ENCODE measurements around the gene PCIF1.
A peak's percentile ranks its signal among the peaks of the same experiment; 100 is the strongest.

Gene PCIF1

DNA sequence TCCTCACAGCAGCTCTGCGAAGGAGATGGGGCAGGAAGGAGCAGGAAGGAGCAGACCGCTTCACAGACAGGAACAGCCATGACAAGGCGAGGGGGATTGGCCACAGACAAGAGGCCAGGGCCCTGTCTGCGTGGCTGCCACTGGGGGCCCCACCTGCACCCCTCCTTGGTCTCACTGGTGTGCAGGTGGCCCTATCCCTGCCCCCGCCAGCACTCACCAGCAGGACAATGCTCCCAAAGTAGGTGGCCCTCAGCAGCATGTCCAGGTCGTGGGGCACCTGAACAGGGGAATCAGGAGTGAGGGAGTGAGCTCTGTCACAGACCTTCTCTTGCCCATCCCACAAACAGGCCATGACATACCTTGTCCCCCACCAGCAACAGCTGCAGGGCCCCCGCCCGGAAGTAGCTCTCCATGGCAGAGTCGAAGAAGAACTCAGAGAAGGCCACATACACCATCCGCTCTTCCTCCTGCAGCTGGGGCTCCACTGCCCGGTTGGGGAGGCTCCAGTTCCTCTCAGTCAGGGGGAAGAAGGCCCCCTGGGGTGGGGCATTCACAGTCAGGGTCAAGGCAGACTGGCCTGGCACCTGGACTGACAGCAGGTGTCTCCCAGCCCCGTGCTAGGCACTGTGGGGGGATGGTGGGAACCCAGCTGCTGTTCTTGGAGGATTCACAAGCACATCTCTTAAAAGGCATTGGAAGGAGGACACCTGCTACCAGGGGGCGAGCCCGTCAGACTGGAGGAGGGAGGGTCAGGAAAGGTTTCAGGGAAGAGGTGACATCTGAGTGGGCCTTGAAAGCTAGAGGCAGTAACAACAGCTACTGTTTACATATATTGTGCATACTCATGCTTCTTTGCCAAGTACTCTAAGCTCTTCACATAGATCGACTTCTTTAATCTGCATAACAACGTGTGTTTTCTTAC, 29.6 kb upstream of the PCIF1 start:
- no peak for DNase-seq

DNA sequence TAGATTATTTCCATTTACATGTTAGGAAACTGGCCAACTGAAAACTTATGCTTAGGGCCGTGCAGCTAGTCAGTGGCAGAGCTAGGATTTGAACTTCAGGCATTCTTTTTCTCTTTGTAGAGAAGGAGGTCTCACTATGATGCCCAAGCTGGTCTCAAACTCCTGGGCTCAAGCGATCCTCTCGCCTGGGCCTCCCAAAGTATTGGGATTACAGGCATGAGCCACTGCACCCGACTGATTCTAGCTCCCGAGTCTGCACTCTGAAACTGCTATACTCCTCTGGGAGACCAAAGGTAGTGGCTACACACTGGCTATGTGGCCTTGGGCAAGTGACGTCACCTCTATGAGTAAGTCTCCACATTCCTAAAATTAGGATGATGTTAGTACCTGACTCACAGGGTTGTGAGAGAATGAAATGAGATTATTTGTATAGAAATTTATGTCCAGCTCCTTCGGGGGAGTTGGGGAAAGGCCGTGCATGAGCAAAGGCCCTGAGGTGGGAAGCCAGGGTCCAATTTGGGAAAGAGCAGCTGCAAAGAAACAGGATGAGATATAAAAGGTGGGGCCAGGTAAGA, 28.9 kb upstream of the PCIF1 start:
- no peak for DNase-seq

DNA sequence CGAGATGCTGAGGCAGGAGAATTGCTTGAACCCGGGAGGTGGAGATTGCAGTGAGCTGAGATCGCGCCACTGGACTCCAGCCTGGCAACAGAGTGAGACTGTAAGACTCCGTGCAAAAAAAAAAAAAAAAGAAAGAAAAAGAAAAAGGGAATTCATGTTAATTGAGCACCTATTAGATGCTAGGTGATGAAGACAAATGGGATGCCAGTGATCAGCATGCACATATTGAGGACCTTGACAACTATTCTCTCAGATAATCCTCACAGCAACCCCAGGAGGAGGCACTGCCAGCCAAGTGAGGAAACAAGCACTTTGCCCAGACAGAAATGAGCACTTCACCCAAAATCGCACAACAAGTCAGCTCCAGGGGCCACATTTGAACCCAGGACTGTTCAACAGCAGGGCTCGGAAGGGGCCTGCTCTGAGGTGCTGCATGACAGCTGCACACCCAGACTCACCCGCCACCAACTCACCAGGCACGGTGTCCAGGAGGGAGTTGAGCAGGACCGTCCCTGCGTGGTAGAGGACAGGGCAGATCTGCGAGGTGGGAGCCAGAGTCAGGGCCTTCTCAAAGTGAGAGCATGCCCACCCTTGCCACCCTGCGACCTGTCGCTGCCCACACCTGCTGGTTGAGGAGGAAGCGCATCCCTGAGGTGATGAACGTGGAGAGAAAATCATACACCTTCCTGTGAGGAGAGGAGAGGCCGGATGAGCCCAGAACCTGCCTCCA, 27.1 kb upstream of the PCIF1 start:
- DNase-seq = no peak

DNA sequence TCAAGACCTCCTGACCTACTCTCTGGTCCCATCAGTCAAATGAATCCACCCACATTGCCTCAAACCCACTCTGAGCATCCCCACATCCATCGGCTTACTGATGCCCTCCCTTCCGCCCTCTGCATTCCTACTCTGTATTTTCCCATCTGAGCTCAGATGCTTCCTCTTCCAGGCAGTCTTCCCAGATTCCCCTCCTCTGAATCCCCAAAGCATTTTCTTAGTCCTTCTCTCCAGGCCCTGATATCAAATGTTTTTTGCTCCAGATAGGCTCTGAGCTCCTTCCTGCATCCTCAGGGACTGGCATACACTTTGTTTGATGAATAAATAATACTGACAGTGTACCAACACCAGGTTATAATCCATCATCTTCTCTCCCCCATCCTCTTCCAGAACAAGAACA, 26.4 kb upstream of the PCIF1 start:
- no peak for DNase-seq

DNA sequence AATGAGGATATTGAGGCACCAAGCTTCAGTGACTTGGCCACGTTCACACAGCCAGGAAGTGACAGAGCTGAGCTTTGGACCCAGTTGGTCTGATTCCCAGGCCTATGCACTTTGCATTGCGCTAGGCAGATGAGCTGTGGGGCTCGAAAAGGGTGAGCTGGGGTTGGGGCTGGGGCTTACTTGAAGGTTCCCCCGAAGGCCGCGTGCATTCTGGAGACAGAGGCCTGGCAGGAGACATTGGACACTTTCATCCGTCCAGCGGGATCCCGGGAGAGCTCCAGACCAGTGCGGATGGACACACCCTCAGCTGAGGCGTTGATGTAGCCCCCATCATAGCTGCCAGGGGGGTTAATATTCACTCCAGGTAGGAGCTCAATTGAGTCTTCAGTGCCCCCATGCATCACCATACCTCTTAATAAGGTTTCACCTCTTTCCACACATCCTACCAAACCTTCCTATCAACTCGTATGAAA, 25.1 kb upstream of the PCIF1 start:
- DNase-seq = no peak

DNA sequence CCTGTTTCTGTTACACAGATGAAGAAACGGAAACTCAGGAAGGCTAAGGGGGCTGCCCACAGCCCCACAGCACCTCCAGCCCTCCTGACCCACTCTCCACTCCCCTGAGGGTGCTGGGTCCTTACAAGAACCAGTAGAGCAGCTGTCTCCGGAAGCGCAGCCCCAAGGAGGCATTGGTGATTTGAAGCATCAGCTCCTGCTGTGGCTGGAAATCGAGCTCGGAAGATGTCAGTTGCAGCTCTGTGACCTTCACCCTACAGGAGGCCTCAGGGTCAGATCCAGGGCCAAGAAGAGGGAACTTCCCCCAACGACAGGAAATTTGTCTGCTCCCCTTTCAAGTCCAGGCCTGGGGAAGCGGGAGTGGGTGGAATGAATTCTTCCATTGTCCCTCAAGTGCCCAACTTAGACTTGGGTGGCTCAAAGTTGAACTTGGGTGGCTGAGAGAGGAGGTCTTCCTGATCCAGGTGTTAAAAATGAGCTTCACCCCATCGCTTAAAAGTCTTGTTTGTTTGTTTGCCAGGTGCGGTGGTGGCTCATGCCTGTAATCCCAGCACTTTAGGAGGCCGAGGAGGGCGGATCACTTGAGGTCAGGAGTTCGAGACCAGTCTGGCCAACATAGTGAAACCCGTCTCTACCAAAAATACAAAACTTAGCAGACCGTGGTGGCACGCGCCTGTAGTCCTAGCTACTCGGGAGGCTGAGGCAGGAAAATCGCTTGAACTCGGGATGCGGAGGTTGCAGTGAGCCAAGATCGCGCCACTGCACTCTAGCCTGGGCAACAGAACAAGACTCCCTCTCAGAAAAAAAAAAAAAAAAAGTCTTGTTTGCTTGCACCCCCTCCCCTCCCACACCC, 24.4 kb upstream of the PCIF1 start:
- DNase-seq = no peak

DNA sequence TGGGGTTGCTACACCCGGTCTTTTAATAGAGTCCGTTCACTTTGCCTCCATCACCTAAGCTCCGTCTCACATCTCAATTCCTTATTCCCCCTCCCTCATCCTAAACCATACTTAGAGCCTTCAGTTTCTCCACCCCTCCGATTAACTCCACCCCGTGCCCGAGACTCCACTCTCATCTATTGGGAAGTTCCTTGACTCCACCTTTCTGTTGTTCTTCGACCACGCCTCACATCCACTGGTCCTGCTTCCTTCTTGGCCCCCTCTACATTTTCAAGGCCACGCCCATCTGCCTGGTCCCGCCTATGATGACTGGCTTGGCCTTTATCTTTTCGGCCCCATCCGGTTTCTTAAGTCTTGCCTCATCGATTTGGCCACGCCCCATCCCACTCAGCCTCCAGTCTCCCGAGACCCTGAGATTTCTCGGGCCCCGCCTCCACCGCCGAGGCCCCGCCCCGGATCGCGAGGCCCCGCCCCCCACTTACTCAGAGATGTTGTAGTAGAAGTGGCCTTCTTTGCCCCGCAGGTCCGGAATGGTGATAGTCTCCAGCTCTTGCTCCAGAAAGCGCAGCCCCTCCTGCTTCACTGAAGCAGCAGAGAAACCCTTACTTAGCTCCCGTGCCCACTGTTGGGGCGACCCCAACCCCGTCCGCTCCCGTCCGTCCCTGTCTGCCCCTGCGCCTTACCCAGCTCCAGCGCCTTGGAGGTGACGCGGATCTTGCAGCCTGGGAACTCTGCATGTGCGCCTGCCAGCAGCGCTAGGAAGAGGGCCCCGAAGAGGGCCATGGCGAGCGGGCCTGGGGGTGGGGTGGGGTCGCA, 23.6 kb upstream of the PCIF1 start:
- peak; percentile 89 for DNase-seq

DNA sequence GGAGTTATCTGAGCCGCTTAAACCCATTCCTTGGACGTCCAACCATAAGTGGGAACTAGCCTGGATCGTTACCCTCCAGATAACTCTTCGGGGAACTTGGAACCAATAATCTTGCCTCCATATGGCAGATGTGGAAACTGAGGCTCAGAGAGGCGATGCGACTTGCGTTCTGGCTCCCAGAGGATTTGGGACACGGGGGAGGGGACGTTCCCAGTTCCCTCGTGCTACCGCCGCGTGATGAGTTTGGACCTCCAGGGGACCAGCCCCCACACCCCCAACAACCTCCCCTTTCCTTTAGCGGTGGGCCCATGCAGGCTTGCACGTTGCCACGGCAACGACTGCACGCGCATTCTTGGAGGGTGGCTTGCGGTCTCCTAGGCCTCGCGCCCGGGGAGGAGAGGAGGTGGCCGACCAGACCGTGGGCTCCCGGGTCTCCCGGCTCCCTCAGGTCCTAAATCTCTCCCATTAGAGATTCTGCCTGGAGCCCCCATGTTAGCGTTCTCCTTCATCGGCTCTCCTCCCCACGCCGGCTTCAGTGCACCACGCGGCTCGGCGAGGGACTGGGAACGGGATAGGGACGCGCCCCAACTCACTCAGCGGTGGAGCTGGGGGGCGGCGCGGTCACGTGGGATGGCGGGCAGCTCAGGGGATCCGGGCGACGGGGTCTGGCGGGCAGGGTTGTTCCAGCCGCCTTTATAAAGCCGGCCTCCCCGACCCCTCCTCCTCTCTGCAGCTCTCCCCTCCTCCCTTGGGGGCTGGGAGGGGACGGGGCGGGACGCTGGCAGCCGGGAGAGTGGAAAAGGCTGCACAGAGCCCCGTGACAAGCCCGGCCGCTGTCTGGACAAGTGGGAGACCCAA, 22.8 kb upstream of the PCIF1 start, which contains the start of gene PLTP:
TSS of gene PLTP (minus strand) at position 670 of the 858 bp plus-strand sequence. CDS start 703 bp downstream, outside the sequence.
- peak; percentile 40 for DNase-seq

DNA sequence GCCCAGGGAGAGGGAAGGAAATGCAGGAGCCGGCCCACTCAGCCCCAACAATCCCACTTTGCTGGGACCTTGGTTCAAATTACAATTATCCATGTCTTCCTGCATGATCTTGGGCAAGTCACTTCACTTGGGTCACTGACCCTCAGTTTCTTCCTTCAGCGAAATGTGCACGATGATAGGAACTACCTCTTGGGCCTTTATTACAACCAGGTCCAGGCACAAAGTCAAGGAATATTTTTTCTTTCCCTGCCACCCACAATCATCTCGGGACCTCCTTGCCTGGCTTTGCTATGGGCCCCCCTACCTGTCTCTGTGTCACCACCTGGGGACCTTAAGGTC, 22.2 kb upstream of the PCIF1 start:
- no peak for DNase-seq

DNA sequence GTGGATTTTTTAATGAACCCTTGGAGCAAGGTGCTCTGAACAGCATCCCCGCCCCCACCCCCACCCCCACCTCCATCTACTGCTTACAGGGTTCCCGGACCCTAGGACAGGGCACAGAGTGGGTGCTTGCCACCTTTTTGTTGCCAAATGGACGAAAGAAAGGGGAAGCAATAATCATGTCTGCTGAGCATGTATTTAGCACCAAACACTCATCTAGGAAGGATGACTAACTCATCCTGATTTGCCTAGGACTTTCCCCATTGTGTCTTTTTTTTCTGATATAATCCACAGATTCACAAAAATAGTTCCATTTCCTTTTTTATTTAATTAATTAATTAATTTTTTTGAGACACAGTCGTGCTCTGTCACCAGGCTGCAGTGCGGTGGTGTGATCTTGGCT, 21.4 kb upstream of the PCIF1 start:
- no peak for DNase-seq

DNA sequence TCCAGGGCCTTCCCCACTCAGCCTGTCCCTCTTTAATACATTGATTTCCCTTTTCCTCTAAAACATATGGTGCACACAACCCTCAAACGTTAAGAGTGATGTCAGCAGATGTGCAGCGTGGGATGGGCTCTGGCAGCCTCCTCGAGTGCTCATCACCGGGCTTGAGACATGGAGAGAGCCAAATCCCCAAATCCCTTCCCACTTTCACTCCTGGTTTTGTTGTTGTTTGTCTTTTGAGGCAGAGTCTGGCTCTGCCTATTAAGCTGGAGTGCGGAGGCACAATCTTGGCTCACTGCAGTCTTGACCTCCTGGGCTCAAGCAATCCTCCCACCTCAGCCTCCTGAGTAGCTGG, 16.7 kb upstream of the PCIF1 start:
- DNase-seq = no peak

DNA sequence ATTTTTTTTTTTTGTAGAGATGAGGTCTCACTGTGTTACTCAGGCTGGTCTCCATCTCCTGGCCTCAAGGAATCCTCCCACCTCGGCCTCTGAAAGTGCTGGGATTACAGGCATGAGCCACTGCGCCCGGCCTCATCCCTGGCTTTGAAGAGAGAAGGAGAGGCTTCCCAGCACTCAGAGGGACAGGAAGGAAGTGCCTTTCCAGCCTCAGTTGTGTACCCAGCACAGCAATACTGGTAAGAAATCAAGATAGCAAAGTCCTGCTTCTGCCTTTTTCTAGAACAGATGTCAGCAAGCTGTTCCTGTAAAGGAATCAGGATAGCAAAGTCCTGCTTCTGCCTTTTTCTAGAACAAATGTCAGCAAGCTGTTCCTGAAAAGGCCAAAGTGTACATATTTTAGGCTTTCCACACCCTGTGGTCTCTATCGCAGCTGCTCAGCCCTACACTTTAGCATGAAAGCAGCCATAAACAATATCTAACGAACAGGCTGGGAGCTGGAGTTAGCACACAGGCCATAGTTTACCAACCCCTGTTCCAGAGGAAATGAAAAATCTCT, 16.2 kb upstream of the PCIF1 start:
- no peak for DNase-seq

DNA sequence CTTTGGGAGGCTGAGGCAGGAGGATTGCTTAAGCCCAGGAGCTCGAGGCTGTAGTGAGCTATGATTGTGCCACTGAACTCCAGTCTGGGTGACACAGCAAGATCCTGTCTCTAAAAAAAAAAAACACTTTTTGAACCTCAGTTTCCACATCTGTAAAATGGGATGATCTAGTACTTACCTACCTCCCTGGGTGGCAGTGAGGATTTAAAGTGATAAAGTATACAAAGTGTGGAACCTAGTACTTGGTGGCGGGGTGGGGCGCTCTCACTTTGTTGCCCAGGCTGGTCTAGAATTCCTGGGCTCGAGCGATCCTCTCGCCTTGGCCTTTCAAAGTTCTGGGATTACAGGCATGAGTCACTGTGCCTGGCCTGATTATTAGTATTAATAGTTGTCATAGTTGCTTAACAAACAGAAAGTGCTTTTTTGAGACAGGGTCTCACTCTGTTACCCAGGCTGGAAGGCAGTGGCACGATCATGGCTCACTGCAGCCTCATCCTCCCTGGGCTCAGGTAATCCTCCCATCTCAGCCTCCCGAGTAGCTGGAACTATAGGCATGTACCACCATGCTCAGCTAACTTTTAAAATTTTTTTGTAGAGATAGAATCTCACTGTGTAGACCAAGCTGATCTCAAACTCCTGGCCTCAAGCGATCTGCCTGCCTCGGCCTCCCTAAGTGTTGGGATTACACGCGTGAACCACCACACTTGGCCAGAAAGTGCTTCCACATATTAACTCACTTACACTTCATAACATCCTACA, 15.5 kb upstream of the PCIF1 start:
- no peak for DNase-seq

DNA sequence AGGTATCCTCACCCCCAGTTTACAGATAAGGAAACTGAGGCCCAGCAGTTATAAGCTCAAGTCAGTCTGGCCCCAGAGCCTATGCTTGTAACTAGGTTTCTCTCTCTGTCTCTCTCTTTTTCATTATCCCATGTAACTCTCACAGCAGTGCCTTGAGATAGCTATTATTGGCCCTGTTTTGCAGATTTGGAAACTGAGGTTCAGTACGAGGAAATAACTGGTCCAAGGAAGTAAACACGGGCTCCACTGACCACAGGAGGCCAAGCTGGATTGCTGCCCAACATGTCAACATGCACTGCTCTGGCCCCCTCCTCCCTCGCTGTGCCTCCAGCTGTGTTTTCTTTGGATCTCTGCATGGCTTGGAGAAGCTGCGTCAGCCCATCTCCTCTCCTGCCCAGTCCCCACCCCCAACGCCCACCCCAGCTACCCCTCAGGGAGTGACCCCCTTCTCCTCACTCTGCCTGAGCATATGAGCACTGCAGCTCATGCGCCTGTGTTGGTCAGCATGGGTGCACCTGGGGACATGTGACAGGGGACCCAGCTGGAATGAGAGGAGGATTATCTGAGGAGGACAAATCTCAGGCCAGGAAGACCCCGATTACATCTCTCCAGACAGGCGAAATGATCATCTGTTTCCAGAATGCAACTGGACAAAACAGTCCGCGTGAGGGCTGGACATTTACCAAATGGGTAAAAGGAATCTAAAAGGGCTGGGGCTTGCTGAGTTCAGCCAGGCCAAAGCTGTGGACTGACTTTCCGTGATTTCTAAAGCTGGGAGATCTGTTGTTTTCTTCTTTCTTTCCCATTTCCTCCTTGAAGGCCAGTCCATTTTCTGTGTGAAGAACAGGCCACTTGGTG, 14.7 kb upstream of the PCIF1 start:
- DNase-seq = no peak

DNA sequence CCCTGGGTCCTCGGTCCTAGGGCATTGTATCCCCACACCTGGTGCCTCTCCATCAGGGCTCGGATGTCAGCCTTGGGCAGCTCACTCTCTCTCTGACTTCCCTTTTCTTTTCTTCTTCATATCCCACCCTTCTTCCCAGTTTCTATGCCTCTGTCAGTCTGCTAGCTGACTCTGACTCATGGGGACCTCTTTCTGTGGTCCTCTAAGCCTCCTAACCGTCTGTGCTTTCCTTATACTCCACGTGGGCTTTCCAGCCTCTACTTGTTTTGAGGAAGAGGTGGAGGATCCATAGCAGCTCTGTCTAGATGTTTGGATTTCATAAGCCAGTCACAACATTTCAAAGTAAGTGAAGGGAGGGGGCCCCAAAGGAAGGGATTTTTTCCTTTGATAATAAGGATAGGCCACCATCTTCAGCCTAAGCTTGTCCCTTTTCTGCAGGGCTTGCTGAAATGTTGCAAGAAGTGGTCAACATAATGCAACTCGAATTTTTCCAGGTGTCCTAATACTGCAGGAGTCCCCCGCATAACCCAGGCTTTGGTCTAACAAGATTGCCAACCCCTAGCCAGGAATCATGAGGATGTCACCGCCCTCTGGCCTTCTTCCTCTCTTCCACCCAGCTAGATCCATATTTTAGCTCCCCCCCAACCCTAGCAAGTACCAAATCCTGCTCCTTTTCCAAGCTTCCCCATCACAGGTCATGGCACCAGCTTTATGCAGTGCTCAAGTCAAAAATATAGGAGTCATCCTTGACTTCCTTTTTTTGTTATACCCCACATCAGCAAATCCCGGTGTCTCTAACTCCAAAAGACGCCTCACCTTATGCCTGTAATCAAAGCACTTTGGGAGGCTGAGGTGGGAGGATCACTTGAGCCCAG, 13.8 kb upstream of the PCIF1 start:
- DNase-seq = no peak

DNA sequence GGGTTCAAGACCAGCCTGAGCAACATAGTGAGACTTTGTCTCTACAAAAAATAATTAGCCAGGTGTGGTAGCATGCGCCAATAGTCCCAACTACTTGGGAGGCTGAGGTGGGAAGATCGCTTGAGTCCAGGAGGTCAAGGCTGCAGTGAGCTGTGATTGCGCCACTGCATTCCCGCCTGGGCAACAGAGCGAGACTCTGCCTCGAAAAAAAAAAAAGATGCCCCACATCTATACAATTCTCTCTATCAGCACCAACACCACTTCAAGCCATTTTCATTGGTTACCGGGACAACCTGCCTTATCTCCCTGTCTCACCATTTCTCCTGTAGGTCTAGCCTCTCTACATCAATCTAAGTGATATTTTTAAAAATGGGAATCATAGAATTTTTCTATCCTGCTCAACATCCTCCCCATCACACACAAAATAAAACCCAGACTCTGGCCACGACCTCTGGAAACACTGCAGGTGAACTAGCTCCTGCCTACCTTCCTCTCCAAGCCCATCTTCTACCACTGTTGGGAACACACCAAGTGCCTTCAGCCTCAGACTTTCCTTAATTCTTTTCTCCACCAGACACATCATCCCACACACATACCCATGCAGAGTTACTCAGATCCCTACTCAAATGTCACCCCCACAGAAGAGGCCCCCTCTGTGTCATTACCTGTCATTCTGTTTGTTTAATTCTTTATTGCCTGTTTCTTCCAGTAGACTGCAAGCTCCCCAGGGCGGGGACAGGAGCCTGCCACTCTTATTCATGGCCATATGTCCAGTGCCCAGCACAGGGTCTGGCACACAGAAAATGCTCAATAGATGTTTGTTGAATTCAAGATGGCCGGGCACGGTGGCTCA, 12.9 kb upstream of the PCIF1 start:
- no peak for DNase-seq
